Activated T-cell treated with anti-CD3 and anti-CD28 coated beads, Interleukin-2, amount 50 U/mL, for 72 hours (primary cell): Measurements from ENCODE around the gene CDK5. TPM values are rescaled to one million over a fixed set of nuclear protein-coding genes. Genes with fewer than 3 reads are reported as not detected.
A peak's percentile ranks its signal among the peaks of the same experiment; 100 is the strongest.

Source experiments
- ATAC-seq, 2 donors: fragments of 150-1000 bp; cut with Tn5 transposase; replicated peaks in 1 of 2; 2 replicates each; pipeline ENCODE4 v1.10.0; 2021; ENCODE audit warnings: moderate library complexity in 2 of 2, mild to moderate bottlenecking in 1 of 2
- DNase-seq, 2 donors: peaks; one replicate each; pipeline ENCODE4 v3.0.0; 2021 to 2022; ENCODE audit warnings: mixed read lengths in 1 of 2
- H3K27ac Mint-ChIP-seq: one replicate; pipeline ENCODE4 v1.8.0; 2022; ENCODE audit warnings: mild to moderate bottlenecking, moderate library complexity, mixed read lengths
- H3K27me3 Mint-ChIP-seq: one replicate; pipeline ENCODE4 v1.8.0; 2022; ENCODE audit warnings: low read depth, mixed read lengths
- H3K36me3 Mint-ChIP-seq, 2 donors: one replicate each; pipeline ENCODE4 v1.8.0; 2022; ENCODE audit warnings: mixed read lengths in 2 of 2, mild to moderate bottlenecking in 1 of 2; ENCODE audit not compliant: insufficient read depth in 2 of 2
- H3K4me1 Mint-ChIP-seq: one replicate; pipeline ENCODE4 v1.8.0; 2022; ENCODE audit warnings: low read depth, mixed read lengths
- H3K4me3 Mint-ChIP-seq, 2 donors: one replicate each; pipeline ENCODE4 v1.8.0; 2022; ENCODE audit warnings: mild to moderate bottlenecking in 2 of 2, mixed read lengths in 2 of 2, moderate library complexity in 2 of 2
- H3K9me3 Mint-ChIP-seq, 2 donors: one replicate each; pipeline ENCODE4 v1.8.0; 2022; ENCODE audit warnings: mixed read lengths in 2 of 2
- total RNA-seq, 2 donors: library from RNA; stranded (reverse); gene quantifications; one replicate each; pipeline ENCODE4 v1.2.3, GENCODE V29; 2022

The CDK5 gene
- total RNA-seq, result 10 to 100 TPM in 1 of 2 donors, 1 to 10 TPM in 1; 9.4 to 11.6 TPM

DNA sequence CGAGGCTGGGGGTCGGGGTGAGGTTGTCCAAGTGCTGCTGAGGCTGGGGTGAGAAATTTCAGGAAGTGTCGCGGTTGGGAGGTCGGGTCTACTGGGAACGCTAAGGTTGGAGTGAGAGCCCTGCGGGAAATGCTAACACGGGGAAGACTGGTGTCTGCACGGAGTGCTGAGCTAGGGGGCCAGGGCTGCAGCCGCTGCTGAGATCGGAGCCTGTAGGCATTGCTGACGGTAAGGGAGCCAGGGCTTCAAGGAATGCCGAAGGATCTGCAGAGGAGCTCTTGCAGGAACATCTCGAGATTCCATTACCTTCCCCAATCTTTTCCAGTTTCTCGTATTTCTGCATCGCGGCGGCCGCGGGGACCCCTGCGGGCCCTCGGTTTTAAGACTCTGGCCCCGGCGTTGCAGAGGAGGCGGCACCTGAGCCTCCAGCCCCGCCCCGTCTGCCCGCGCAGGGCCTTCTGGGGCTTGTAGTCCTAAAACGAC lies at the start of gene CDK5:
TSS of gene CDK5 (minus strand) at position 392 of the 483 bp plus-strand sequence. CDS start at position 343, 49 bp downstream.
- DNase-seq (no peak), ATAC-seq (peak; percentile 2 to 4)
- peak within 1 kb of the TSS; percentile 98 for H3K4me3 Mint-ChIP-seq
- no peaks in the 10 kb centered on the region for H3K9me3 Mint-ChIP-seq
- H3K27me3 Mint-ChIP-seq, result no peaks in the 10 kb centered on the region
- peaks cover 43% of the 10 kb centered on the region for H3K4me1 Mint-ChIP-seq
- peak within 1 kb of the TSS; percentile 96 for H3K27ac Mint-ChIP-seq
- peaks cover 0 to 2% of the 10 kb centered on the region in 2 donors for H3K36me3 Mint-ChIP-seq

DNA sequence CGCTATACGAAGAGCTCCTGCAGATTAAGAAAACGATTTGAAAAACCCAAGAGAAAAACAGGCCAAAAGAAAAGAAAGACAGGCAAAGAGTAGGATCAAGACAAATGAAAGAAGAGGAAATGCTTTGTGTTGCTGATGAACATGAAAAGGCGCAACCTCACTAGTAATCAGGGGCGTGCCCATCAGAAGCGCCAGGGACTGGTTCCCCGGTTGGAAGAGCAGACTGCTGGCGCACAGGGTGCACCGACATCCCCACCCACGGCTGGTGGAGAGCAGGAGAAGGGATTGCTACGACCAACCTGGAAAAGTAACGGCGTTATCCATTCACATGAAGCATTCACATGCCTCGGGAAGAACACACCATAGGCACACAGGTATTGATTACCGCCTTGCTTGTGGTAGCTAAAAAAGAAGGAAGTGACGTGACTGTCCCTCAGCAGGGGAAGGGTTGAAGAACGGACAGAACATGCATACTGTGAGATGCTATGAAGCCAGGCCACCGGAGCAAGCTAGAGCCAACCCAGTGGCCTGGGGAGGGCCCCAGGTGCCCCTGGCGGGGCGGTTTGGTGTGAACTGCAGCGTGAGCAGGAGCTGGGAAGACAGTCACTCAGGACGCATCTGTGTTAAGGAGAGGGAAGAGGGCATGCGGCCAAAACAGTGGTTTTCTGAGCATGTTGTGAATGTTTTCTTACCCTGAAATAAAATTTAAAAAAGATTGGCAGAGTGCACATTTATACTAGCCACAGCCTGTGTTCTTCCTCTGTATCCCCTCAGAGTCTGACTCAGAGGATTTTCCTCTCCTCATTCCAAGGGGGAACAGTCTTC lies 46.9 kb upstream of the CDK5 start:
- DNase-seq, result no peak
- Mint-ChIP-seq H3K27me3 (no peaks in the 10 kb centered on the region), H3K9me3 (no peaks in the 10 kb centered on the region), H3K36me3 (no peaks in the 10 kb centered on the region), H3K27ac (no peak overlapping the region), H3K4me1 (no peaks in the 10 kb centered on the region), H3K4me3 (no peak overlapping the region)
- no peak for ATAC-seq

DNA sequence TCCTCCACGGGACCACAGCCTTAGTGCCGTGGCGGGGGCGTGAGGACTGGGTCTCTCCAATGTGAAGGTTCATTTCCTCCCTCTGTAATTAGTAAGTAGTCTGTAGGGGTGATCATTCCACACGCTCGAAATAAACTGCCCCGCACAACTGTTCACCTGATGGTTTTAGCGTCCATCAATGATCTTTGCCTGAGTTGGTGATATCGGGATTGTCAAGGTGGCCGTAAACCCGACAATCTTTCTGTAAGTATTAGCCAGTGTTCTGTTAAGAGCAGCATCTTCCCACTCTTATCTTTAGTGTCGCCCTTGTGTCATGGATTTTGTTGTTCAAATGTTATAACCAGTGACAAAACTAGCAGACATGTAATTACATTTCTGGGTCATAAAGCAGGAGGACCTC lies 46.3 kb upstream of the CDK5 start:
- ATAC-seq, result no peak
- H3K27ac Mint-ChIP-seq, result no peak overlapping the region
- no peaks in the 10 kb centered on the region for H3K9me3 Mint-ChIP-seq

DNA sequence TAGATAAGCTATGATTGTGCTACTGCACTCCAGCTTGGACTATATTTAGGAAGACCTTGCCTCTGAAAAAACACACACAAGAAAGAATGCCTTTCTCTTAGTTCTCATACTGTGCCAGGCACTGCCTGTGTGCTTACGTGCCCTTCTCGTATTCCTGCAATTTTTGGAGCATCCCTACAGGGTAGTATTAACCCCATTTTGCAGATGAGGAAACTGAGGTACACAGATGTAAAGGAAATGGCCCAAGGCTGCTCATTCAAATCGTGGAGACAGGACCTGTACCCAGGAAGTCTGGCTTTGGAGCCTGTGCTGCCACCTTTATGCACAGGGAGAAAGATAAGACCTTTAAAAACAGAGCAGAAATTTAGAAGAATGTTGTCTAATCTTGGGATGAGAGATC lies 45.3 kb upstream of the CDK5 start:
- no peaks in the 10 kb centered on the region for H3K9me3 Mint-ChIP-seq
- H3K36me3 Mint-ChIP-seq, result no peaks in the 10 kb centered on the region
- ATAC-seq, result no peak
- H3K4me1 Mint-ChIP-seq, result no peaks in the 10 kb centered on the region
- DNase-seq, result no peak
- no peak overlapping the region for H3K4me3 Mint-ChIP-seq
- no peak overlapping the region for H3K27ac Mint-ChIP-seq
- H3K27me3 Mint-ChIP-seq, result no peaks in the 10 kb centered on the region

More for the DNA sequence above, 46.3 kb upstream of the CDK5 start:
- no peak overlapping the region for H3K4me3 Mint-ChIP-seq
- H3K36me3 Mint-ChIP-seq, result no peaks in the 10 kb centered on the region
- H3K27me3 Mint-ChIP-seq, result no peaks in the 10 kb centered on the region
- DNase-seq, result no peak
- H3K4me1 Mint-ChIP-seq, result no peaks in the 10 kb centered on the region

DNA sequence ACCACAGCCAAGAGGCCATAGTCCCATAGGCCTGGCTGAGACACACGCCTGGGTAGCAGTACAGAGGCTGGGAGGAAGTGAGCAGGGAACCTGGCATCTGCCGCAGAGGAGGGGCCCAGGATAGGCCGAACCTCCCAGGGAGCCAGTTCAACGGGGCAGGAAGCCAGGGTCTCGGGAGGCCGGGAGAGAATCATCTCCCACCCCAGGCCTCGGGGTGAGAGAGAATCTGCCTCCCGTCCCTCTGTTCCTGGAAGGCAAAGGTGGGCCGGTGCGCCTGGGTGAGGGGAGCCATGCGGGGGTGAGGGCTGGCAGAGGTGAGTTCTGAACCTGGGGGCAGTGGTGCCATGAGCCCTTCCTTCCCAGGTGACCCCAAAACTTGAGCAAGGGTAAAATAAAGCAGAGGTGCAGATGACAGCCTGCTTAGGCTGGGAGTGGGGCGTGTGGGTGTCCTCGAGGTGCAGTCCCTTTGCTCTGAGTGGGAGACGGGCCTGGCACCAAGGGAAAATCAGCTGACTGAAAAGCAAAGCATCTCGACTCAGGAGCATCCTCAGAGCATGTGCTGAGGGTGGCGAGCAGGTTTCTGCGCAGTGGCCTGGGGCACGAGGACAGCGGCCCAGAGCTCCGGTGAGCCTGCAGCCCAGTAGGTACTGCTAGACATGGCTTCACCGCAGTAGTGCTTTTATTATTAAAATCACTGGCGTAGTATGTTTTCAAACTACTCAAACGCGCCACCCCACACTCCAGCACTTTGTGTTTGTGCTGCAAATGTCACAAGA lies 44.1 kb upstream of the CDK5 start:
- H3K27ac Mint-ChIP-seq, result no peak overlapping the region
- ATAC-seq (no peak), DNase-seq (no peak)
- no peaks in the 10 kb centered on the region for H3K9me3 Mint-ChIP-seq
- H3K27me3 Mint-ChIP-seq, result no peaks in the 10 kb centered on the region
- no peaks in the 10 kb centered on the region for H3K4me1 Mint-ChIP-seq
- no peak overlapping the region for H3K4me3 Mint-ChIP-seq
- no peaks in the 10 kb centered on the region for H3K36me3 Mint-ChIP-seq

DNA sequence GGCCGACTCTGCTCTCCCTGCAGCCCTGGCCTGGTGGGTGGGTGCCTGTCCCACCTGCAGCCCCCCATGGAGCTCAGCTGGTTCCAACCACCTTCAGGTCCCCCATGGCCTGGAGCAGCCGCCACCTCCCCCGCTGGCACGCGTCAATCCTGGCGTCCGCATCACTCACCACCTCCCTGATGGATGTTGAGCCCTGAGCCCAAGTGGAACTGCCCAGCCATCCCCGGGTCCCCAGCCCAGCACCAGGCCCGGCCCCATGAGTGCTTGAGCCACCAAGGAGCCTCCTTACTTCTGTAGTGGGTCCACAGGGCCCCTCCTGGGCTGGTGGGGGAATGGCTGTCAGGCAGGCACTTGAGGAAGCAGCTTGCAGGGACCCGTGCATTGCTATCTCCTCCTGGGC lies 43.2 kb upstream of the CDK5 start:
- Mint-ChIP-seq H3K27ac (no peak overlapping the region), H3K4me3 (no peak overlapping the region), H3K4me1 (no peaks in the 10 kb centered on the region), H3K27me3 (no peaks in the 10 kb centered on the region), H3K9me3 (no peaks in the 10 kb centered on the region), H3K36me3 (no peaks in the 10 kb centered on the region)
- ATAC-seq (no peak), DNase-seq (no peak)

DNA sequence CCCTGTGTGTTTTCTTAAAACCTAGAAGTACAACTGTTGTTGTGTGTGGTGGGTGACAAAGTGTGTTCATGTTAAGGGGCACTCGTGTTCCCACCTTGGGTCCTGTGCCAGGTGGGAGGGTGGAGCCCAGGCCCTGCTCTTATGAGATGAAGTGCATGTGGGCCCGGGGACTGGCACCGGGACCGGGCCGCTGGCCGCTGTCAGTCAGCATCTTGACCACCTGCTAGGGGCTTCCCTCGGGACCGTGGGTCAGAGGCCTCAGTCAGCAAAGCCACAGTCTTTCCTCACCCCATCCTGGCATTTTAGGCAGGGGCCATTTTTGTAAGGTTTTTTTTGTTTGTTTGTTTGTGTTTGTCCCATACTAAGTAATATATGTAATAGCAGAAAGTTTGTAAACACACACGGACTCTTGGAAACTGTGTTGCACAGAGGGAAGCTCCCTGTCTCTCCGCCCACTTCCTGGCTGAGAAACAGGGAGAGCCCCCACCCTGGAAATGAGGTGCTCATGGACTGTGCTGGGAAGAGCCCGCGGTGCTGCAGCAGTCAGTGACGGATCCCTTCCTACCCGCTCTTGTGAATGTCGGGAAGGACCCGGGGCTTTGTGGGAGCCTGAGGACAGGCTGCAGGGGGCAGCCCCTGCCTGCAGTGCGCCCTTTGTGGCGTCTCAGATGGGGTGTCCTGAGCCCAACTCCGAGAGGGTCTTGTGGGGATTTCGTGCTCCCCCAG lies 42.0 kb upstream of the CDK5 start:
- Mint-ChIP-seq H3K9me3 (no peaks in the 10 kb centered on the region), H3K36me3 (no peaks in the 10 kb centered on the region), H3K4me3 (no peak overlapping the region), H3K27me3 (no peaks in the 10 kb centered on the region), H3K27ac (no peak overlapping the region), H3K4me1 (no peaks in the 10 kb centered on the region)
- no peak for DNase-seq
- ATAC-seq, result no peak

DNA sequence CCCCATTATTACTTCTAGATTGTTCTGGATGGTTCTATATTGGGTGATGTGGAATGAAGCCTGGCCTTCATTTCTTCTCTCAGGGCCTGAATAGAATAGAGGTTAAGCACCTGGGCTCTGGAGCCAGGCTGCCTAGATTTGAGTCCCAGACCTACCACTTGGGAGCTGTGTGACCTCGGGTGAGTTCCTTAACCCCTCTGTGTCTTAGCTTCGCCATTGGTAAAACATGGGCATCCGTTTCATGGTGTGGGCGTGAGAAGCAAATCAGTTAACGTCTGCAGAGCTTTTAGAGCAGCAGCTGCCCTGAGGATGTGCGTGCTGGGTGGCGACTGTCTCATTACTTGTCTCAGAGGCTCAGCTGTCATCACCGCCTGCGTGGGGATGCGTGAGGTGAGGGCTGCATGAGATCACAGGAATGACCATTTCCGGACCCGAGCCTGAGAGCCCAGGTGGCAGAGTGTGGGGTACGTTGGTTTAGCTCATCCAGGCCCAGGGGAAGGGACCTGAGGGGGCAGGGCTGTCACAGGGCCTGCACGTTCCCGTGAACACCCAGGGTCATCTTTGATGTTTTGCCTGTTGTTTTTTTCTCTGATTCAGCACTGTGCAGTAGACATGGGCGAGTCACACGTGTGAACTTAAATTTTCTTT lies 38.3 kb upstream of the CDK5 start:
- no peak overlapping the region for H3K4me3 Mint-ChIP-seq
- H3K27me3 Mint-ChIP-seq, result no peaks in the 10 kb centered on the region
- H3K27ac Mint-ChIP-seq, result no peak overlapping the region
- DNase-seq (no peak), ATAC-seq (peak in 1 of 2 donors; percentile 25)
- H3K4me1 Mint-ChIP-seq, result peaks cover 4% of the 10 kb centered on the region
- no peaks in the 10 kb centered on the region for H3K36me3 Mint-ChIP-seq
- H3K9me3 Mint-ChIP-seq, result no peaks in the 10 kb centered on the region

DNA sequence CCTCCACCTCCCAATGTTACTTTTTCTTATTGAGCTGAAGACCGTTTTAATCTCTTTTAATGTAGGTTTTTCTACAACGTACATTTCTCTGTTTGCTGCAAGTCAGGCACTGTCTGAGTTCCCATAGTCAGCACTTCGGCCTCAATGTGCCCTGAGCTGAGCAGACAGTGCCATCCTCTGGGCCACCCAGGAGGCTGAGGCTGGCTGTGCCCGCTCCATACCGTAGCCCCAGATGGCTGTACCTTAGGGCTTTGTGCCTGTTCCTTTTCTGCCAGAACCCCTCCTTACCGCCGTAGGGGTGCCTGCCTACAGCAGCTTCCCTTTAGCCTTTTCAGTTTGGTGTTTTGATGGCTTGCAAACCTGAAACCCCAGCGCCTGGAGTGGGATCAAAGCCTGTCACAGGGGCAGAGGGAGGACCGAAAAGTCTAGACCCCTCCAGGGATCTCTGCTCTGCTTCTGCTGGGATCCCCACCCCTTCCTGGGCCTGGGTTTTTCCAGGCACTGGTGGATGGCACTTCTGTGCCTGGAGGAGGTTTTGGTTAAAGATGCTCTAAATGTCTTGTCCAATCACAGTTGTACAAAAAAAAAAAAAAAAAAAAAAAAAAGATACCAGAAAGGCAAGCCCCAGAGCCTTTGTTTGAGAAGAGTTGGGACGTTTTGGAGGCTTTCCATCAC lies 37.6 kb upstream of the CDK5 start:
- no peak for DNase-seq
- Mint-ChIP-seq H3K27me3 (no peaks in the 10 kb centered on the region), H3K4me3 (no peak overlapping the region), H3K27ac (no peak overlapping the region), H3K4me1 (peaks cover 4% of the 10 kb centered on the region), H3K36me3 (no peaks in the 10 kb centered on the region), H3K9me3 (no peaks in the 10 kb centered on the region)
- ATAC-seq, result no peak

DNA sequence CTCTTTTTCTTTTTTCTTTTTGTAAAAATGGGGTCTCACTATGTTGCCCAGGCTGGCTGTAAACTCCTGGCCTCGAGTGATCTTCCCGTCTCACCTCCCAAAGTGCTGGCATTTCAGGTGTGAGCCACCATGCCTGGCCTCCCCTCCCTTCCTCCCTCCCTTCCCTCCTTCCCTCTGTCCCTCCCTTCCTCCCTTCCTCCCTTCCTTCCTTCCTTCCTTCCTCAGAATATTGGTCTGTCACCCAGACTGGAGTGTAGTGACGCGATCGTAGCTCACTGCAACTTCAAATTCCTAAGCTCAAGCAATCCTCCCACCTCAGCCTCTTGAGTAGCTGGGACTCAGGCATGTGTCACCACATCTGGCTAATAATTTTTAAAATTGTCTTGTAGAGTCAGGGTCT lies 37.0 kb upstream of the CDK5 start:
- H3K4me3 Mint-ChIP-seq, result no peak overlapping the region
- no peak for ATAC-seq
- H3K36me3 Mint-ChIP-seq, result no peaks in the 10 kb centered on the region
- H3K9me3 Mint-ChIP-seq, result no peaks in the 10 kb centered on the region
- no peaks in the 10 kb centered on the region for H3K27me3 Mint-ChIP-seq
- H3K4me1 Mint-ChIP-seq, result peaks cover 4% of the 10 kb centered on the region
- no peak for DNase-seq
- H3K27ac Mint-ChIP-seq, result no peak overlapping the region

DNA sequence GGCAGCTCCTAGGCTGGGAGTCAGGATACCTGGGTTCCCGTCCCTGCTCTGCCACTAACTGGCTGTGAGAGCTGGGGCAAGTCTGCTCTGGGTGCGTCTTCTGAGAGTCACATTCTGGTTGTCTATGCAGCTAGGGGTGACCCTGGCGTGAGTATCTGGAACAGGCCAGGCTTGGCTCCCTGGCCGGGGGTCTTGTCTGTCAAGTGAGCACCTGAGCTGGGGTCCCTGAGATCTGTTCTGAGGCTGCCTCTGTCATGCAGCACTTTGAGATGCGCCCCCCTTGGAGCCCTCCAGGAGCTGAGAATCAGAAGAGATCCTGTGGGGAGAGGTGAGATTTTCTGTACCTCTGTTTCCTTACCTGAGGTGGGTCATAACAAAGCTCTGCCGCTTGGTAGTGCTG lies 36.1 kb upstream of the CDK5 start:
- no peaks in the 10 kb centered on the region for H3K27me3 Mint-ChIP-seq
- no peaks in the 10 kb centered on the region for H3K9me3 Mint-ChIP-seq
- H3K27ac Mint-ChIP-seq, result no peak overlapping the region
- peaks cover 11% of the 10 kb centered on the region for H3K4me1 Mint-ChIP-seq
- H3K36me3 Mint-ChIP-seq, result no peaks in the 10 kb centered on the region
- H3K4me3 Mint-ChIP-seq, result no peak overlapping the region
- no peak for ATAC-seq
- DNase-seq, result no peak

DNA sequence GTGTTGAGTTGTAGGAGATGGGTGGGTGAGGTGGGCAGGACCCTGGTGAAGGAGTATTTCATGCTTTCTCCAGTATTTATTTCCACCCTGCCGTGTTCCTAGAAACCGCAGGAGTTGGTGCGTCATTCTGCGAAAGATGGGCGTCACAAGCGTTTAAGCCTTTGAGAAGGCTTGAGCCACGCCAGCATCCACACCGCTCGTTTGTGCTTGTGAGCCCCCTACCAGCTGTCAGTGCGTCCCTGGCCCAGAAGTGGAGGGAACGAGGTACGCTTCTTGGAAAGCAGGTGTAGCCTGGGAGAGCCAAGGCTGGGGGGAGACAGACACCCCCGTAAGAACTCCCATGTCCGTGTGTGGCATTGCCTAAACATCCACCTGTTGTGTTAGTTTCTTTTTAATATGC lies 34.3 kb upstream of the CDK5 start:
- DNase-seq (no peak), ATAC-seq (no peak)
- Mint-ChIP-seq H3K27me3 (no peaks in the 10 kb centered on the region), H3K4me3 (no peak overlapping the region), H3K4me1 (peaks cover 19% of the 10 kb centered on the region), H3K36me3 (no peaks in the 10 kb centered on the region), H3K27ac (no peak overlapping the region), H3K9me3 (no peaks in the 10 kb centered on the region)
